ENCODE measurements around the gene ACAP3. TPM values are rescaled to one million over a fixed set of nuclear protein-coding genes. Genes with fewer than 3 reads are reported as not detected.

Gene ACAP3
- total RNA-seq, 1 donor from 2014 or later: 26.1 TPM

DNA sequence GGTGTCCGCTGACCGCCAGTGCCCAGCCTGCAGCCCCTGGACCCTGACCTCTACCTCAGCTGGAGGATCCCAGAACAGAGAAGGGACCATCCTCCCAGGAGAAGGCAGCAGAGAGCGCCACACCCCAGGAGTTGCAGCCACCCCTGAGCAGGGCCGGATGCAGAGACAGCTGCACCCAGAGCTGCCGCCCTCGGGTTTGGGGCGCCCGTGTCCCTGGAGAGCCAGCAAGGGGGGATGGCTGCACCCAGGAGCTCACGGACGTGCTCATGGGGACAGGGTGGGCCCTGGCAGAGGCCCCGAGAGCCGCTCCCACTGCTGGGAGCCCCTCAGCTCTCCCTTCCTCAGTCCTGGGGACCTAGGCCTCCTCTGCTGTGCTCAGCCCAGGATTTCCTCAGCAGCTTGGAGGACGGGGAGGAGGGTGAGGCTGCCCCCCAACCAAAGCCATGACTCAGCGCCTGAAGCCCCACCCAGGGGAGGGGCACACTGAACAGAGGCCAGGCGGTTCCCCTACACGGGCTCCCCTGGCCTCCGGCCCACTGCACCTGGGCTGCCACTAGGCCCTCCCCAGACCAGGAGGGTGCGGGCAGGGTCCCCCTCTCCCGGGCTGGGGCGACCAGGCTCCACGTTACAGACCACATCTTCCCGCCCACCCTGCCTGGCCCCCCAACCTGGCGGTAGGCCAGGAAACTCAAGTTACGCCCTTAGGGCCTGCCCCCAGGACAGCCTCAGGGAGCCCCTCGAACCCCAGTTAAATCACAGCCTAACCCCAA, 2.2 kb downstream of the ACAP3 start:
- ATAC-seq (ENCODE audit: low read depth) (peak; percentile 53), DNase-seq (peak; percentile 67)
- Mint-ChIP-seq H3K9me3 (no peaks in the 10 kb centered on the region), H3K36me3 (ENCODE audit: low read depth) (no peaks in the 10 kb centered on the region), H3K27ac (peak overlapping the region; percentile 86), H3K27me3 (no peaks in the 10 kb centered on the region), H3K4me1 (peaks cover 38% of the 10 kb centered on the region), H3K4me3 (peak overlapping the region; percentile 79)
- TF ChIP-seq, protein P1, sequence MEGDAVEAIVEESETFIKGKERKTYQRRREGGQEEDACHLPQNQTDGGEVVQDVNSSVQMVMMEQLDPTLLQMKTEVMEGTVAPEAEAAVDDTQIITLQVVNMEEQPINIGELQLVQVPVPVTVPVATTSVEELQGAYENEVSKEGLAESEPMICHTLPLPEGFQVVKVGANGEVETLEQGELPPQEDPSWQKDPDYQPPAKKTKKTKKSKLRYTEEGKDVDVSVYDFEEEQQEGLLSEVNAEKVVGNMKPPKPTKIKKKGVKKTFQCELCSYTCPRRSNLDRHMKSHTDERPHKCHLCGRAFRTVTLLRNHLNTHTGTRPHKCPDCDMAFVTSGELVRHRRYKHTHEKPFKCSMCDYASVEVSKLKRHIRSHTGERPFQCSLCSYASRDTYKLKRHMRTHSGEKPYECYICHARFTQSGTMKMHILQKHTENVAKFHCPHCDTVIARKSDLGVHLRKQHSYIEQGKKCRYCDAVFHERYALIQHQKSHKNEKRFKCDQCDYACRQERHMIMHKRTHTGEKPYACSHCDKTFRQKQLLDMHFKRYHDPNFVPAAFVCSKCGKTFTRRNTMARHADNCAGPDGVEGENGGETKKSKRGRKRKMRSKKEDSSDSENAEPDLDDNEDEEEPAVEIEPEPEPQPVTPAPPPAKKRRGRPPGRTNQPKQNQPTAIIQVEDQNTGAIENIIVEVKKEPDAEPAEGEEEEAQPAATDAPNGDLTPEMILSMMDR (IDR thresholded peaks at IDR 0.05): no peak
- intact Hi-C loops (cut with micrococcal nuclease): loop anchor here (1.0 to 10.0 kb wide), 5 partner anchors 33 to 589 kb away; partner anchors contain the start of genes B3GALT6, GNB1, SDF4 and UBE2J2
- CTCF ChIA-PET: interaction anchor here (1.0 to 1.5 kb wide), 3 partner anchors 184 to 321 kb away, joined by 3 read pairs; no protein-coding TSS in a partner anchor
- POLR2A ChIA-PET: interaction anchor here (0.8 to 1.0 kb wide), 2 partner anchors 70 to 242 kb away, joined by 3 to 4 read pairs; partner anchors contain the start of gene AURKAIP1

DNA sequence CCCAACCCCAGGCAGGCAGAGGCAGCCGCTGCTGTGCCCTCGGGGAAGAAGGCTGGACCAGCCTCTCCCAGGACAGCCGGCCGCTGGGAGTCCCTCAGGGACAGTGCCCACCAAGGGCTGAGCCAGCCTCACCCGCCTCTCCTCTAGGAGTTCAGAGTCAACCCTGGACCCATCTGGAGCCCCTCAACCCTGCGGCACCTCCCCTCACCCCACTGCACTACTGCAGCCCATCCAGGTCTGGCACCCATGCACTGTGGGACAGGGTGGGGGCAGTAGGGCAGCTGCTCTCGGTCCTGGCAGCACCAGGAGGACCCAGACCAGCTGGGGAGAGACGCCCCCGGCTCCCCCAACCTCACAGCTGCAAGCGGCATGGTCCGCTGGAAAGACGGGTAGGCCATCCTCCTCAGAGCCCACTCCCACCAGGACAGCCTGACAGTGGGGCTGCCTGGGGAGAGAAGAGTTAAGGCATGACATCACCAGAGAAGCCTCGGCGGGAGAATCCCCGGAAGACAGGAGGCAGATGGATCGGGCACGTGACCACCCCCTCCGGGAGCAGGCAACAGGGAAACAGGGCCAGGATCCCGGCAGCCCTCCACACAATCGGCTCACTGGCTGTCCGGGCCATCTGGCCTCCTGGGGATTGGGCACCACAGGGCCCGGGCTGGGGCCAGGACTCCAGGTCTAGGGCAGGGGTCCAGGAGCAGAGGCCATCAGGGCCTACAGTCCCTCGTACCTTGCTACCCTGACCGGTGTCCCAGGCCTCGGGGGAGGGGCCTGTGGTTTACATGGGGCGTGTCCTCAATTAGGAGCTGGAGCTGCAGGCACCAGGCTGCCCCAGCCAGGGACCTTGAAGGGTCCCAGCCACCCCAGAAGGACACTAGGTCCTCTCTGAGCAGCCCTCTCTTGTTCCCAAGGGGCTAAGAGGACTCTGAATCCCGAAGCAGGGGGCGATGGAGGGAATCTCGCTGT, 3.1 kb downstream of the ACAP3 start:
- H3K4me3 Mint-ChIP-seq: no peak overlapping the region
- ATAC-seq (ENCODE audit: low read depth) (no peak), DNase-seq (no peak)
- peaks cover 36% of the 10 kb centered on the region for H3K4me1 Mint-ChIP-seq
- POLR2A ChIA-PET: interaction anchor here (1.0 kb wide), 1 partner anchor 241 kb away, joined by 4 read pairs; no protein-coding TSS in a partner anchor
- H3K9me3 Mint-ChIP-seq: no peaks in the 10 kb centered on the region
- TF ChIP-seq, protein P1 (IDR thresholded peaks at IDR 0.05): no peak
- intact Hi-C loops (cut with micrococcal nuclease): loop anchor here (1.0 to 10.0 kb wide), 5 partner anchors 32 to 590 kb away; partner anchors contain the start of genes B3GALT6, GNB1, SDF4 and UBE2J2
- H3K36me3 Mint-ChIP-seq (ENCODE audit: low read depth): no peaks in the 10 kb centered on the region
- H3K27ac Mint-ChIP-seq: peak overlapping the region; percentile 50
- CTCF ChIA-PET: interaction anchor here (1.0 to 1.5 kb wide), 3 partner anchors 183 to 320 kb away, joined by 3 read pairs; no protein-coding TSS in a partner anchor
- no peaks in the 10 kb centered on the region for H3K27me3 Mint-ChIP-seq

DNA sequence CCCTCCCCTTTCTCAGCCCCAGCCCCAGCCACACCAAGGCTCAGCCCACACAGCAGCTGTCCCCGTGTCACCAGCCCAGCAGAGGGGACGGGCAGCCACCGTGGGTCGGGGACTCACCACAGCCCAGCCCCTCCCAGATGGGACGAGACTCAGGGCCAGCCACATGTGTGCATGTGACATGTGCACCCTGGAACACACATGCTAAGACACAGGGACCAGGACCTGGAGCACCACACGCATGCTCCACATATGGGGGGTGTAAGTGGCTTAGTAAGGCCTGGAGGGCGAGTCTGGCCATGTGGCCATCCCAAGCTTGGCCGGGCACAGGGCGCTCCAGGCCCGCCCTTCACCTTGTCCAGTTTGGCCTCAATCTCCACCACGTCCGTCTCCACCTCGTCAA, 4.0 kb downstream of the ACAP3 start:
- ATAC-seq (ENCODE audit: low read depth) (no peak), DNase-seq (no peak)
- ChIA-PET POLR2A (no interaction called here), CTCF (interaction anchor here (1.2 kb wide), 1 partner anchor 12 kb away, joined by 3 read pairs; no protein-coding TSS in a partner anchor)
- H3K9me3 Mint-ChIP-seq: no peaks in the 10 kb centered on the region
- H3K4me3 Mint-ChIP-seq: no peak overlapping the region
- no peak overlapping the region for H3K27ac Mint-ChIP-seq
- peaks cover 31% of the 10 kb centered on the region for H3K4me1 Mint-ChIP-seq
- H3K36me3 Mint-ChIP-seq (ENCODE audit: low read depth): no peaks in the 10 kb centered on the region
- intact Hi-C loops (cut with micrococcal nuclease): loop anchor here (10.0 kb wide), 1 partner anchor 591 kb away; the partner anchor contains the start of gene GNB1
- H3K27me3 Mint-ChIP-seq: no peaks in the 10 kb centered on the region
- TF ChIP-seq, protein P1 (IDR thresholded peaks at IDR 0.05): no peak

DNA sequence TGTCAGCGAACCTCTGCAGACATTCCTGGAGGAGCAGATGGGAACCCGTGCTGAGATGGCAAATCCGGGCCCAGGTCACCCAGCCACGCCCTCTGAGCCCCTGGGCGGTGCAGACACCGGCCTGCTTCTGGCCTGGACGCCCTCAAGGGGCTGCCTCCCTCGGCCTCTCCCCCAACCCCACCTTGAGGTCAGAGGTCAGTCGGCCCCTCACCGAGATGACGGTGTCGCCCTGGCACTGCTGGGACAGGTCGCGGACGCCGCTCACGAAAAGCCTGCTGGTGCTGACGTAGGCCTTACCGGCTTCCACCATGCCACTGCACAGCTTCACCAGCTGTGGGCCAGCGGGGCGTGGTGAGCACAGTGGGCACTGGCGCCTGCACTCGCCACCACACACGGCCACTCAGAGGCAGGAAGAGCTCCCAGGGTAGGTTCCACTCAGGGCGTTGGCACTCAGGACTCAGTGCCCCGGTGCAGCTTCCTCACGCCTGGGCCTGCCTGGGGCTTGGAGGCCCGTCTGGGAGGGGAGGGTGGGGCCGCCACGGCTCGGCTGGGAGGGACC, 4.7 kb downstream of the ACAP3 start:
- no peak for DNase-seq
- Mint-ChIP-seq H3K36me3 (ENCODE audit: low read depth) (no peaks in the 10 kb centered on the region), H3K4me1 (peaks cover 31% of the 10 kb centered on the region), H3K27ac (no peak overlapping the region), H3K9me3 (no peaks in the 10 kb centered on the region), H3K4me3 (no peak overlapping the region), H3K27me3 (no peaks in the 10 kb centered on the region)
- CTCF ChIA-PET: interaction anchor here (1.2 kb wide), 1 partner anchor 11 kb away, joined by 3 read pairs; no protein-coding TSS in a partner anchor
- POLR2A ChIA-PET: interaction anchor here (0.6 kb wide), 2 partner anchors 48 to 63 kb away, joined by 3 to 4 read pairs; no protein-coding TSS in a partner anchor
- TF ChIP-seq, protein P1 (IDR thresholded peaks at IDR 0.05): no peak
- no peak for ATAC-seq (ENCODE audit: low read depth)
- intact Hi-C loops (cut with micrococcal nuclease): loop anchor here (10.0 kb wide), 1 partner anchor 592 kb away; the partner anchor contains the start of gene GNB1

Data from activated B cell treated with CpG ODN at 0.5 μM for 24 hours (primary cell).